ENCODE measurements around the gene SPECC1.

SPECC1 gene

DNA sequence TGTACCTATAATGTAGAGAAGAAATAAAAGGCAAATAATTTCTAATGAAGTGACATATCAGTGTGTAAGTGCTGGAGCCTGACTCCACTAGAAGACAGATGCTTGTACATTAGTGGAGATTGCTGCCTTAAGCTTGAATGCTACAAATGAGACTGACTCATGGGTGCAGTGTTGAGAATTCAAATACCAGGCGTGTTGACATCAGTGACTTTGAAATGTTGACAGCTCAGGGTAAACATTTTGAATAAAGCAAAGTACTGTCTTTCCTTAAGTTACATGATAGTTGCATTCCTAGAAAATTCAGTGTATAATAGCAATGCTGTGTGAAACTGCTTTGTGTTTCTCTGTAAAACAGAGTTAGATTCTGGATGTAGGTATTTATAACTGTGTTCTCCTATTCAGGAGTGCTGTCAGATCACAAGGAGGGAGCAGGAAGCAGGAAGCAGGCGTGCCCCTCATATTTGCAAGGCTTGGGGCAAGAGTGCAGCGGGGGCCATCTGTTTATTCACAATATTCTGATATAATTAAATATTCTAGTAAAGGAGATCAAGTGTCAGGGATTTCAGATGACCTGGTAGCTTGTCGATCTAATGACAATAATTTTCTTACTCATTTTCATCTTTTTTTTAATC lies 119.0 kb downstream of the SPECC1 start:
- DNase-seq (ENCODE audit: low spot score): no peak
- TF ChIP-seq, protein P1, sequence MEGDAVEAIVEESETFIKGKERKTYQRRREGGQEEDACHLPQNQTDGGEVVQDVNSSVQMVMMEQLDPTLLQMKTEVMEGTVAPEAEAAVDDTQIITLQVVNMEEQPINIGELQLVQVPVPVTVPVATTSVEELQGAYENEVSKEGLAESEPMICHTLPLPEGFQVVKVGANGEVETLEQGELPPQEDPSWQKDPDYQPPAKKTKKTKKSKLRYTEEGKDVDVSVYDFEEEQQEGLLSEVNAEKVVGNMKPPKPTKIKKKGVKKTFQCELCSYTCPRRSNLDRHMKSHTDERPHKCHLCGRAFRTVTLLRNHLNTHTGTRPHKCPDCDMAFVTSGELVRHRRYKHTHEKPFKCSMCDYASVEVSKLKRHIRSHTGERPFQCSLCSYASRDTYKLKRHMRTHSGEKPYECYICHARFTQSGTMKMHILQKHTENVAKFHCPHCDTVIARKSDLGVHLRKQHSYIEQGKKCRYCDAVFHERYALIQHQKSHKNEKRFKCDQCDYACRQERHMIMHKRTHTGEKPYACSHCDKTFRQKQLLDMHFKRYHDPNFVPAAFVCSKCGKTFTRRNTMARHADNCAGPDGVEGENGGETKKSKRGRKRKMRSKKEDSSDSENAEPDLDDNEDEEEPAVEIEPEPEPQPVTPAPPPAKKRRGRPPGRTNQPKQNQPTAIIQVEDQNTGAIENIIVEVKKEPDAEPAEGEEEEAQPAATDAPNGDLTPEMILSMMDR (IDR thresholded peaks at IDR 0.05; ENCODE audit: extremely low read depth, missing control alignments): no peak

DNA sequence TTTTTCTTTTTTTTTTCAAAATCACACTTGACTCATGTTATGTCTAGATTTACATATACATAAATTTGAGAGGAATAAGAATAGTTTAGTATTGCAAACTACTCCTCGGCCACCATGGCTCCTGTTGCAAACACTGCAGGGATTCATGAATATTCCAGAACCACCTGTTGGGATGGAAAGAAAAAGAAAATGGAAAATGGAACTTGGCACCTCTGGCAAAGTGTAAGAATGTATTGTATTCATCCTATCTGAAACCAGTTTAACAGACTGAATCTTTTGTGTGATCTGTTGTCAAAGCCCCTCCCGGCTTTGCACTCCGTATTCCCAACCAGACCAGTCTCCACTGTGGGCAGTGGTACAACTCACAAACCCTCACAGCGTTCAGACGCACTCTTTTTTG lies 124.4 kb downstream of the SPECC1 start:
- TF ChIP-seq, protein P1 (IDR thresholded peaks at IDR 0.05; ENCODE audit: extremely low read depth, missing control alignments): no peak
- DNase-seq (ENCODE audit: low spot score): no peak

DNA sequence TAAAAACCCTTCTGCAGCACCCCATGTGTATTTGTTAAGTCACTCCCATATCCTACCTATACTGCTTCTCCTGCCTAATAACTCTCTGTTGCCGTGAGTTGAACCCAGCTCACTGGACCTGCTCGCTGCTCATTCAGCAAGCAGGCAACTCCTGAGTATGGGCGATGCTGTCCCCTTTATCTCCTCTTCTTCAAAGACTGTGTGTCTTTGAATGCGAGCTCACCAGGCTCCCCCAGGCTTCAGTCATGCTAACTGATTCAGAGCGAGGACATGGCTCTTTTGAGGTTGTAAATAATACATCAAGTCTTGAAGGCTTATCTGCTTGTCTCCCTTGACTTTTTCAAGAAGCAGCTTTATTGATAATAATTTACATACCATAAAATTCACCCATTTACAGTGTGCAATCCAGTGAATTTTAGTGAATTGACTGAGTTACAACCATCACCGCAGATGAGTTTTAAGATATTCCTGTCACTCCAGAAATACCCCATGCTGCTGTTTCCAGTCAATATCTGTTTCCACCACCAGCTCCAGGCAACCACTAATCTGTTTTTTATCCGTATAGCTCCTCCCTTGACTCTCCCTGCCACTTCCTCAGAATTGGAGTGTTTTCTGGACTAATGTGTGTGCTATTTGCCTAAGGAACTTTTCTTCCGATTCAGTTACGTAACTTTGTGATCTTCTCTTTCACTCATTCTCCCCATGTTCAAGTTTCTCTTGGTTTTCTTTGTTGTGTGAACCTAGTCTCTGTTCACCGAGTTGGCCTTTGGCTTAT lies 132.2 kb downstream of the SPECC1 start:
- no peak for DNase-seq (ENCODE audit: low spot score)
- TF ChIP-seq, protein P1 (IDR thresholded peaks at IDR 0.05; ENCODE audit: extremely low read depth, missing control alignments): no peak

DNA sequence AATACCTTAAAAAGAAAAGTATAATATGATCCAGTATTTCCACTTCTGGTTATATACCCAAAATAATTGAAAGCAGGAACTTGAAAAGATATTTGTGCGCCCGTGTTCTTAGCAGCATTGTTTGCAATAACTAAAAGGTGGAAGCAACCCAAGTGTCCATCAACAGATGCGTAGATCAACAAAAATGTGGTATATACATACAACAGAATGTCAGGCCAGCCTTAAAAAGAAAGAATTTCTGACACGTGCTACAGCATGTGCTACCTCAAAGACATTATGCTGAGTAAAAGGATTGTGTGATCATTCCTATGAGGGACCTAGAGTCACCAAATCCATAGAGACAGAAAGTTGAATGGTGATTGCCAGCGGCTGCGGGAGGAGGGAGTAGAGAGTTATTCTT lies 133.1 kb downstream of the SPECC1 start:
- TF ChIP-seq, protein P1 (IDR thresholded peaks at IDR 0.05; ENCODE audit: extremely low read depth, missing control alignments): no peak
- no peak for DNase-seq (ENCODE audit: low spot score)

DNA sequence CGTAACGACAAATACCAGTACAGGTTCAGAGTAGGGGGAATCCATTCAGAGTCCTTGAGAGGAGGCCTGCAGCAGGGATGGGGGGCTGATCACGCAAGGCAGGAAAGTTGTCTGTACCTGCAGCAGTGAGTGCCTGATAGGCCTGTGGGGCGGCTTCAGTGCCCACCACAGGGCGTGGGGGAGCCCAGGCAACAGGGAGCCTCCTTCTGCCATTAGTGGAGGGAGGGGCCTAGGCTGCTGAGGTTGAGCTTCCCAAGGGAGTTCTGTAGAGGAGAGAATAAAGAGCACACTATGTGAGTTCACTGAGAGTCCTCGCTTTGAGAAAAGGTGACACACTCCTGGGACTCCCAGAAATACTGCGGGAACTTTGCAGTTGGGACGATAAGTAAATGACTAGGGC lies 134.6 kb downstream of the SPECC1 start:
- TF ChIP-seq, protein P1 (IDR thresholded peaks at IDR 0.05; ENCODE audit: extremely low read depth, missing control alignments): no peak
- DNase-seq (ENCODE audit: low spot score): no peak

DNA sequence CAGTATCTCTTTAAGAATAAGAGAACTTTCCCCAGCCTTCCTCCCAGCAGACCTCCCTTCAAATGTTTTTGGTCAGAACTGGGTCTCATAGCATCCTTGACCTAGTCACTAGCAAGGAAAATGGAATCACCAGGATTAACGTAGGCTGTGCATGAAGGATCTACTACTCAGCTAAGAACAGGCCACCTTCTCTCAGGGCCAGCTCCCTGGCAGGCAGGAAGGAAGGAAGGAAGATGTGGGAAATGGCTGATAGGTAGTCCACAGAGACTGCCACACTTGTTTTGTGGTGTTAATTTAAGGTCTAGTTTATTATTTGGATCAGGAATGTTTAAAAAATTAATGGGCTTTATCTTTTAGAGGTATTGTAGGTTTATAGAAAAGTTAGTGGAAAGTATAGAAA lies 136.4 kb downstream of the SPECC1 start:
- DNase-seq (ENCODE audit: low spot score): no peak
- TF ChIP-seq, protein P1 (IDR thresholded peaks at IDR 0.05; ENCODE audit: extremely low read depth, missing control alignments): no peak

DNA sequence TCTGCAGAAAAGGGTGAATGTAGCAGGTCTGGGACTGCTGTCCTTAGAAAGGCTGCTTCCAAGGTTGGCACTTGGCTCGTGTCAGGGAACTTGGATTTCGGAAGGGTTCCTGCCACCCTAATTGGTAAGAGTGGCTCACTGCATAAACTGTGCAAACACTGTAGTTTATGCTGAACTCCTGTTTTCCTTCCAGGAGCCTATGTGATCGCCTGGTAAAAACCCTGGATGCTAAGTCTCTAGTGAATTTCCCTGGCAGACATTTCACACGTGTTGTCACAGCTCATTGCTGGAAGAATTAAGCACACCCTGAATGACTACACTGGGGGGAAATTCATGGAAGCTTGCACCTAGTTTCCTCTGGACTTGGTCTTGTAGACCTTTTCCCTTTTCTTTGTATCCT lies 140.1 kb downstream of the SPECC1 start:
- no peak for DNase-seq (ENCODE audit: low spot score)
- TF ChIP-seq, protein P1 (IDR thresholded peaks at IDR 0.05; ENCODE audit: extremely low read depth, missing control alignments): no peak

Measured in GM20000 (cell line).